Naive thymus-derived CD8-positive, alpha-beta T cell (primary cell): ENCODE results near the gene AIF1. TPM values are rescaled to one million over a fixed set of nuclear protein-coding genes. Genes with fewer than 3 reads are reported as not detected.
A peak's percentile ranks its signal among the peaks of the same experiment; 100 is the strongest.

Experiments
- ATAC-seq, 2 donors: fragments of 150-1000 bp; cut with Tn5 transposase in 1 of 2; sonication (Bioruptor Pico), chemical (Tn5 transposase) in 1 of 2; 1 replicate in 1 of 2; 2 replicates in 1 of 2; pipeline ENCODE4 v1.10.0; 2021; ENCODE audit warnings: mild to moderate bottlenecking in 2 of 2, moderate library complexity in 2 of 2
- POLR2A ChIA-PET: fragments of 350-600 bp; sonication (Branson Sonifier 250); formaldehyde crosslinking; loops from one replicate; lab custom pipeline; 2021; ENCODE audit warnings: antibody characterized with exemption; lab: Charles Lee
- DNase-seq, 10 donors: peaks; one replicate each; pipeline versions ENCODE4 v3.0.0 to v3.0.0-alpha.2; 2020 to 2022
- H3K27ac Mint-ChIP-seq, 10 donors: one replicate each; pipeline ENCODE4 v1.8.0; 2020 to 2022; ENCODE audit warnings: mild to moderate bottlenecking in 10 of 10, mixed read lengths in 10 of 10, moderate library complexity in 4 of 10, inconsistent platforms in 1 of 10
- H3K27me3 Mint-ChIP-seq, 5 donors: one replicate each; pipeline ENCODE4 v1.8.0; 2021 to 2022; ENCODE audit warnings: mixed read lengths in 5 of 5
- H3K36me3 Mint-ChIP-seq, 3 donors: one replicate each; pipeline ENCODE4 v1.8.0; 2020 to 2022; ENCODE audit warnings: mixed read lengths in 3 of 3, mild to moderate bottlenecking in 2 of 3, inconsistent platforms in 1 of 3
- H3K4me1 Mint-ChIP-seq, 4 donors: one replicate each; pipeline ENCODE4 v1.8.0; 2021 to 2022; ENCODE audit warnings: mixed read lengths in 4 of 4
- H3K4me3 Mint-ChIP-seq, 10 donors: one replicate each; pipeline ENCODE4 v1.8.0; 2020 to 2022; ENCODE audit warnings: mild to moderate bottlenecking in 10 of 10, mixed read lengths in 10 of 10, moderate library complexity in 6 of 10, inconsistent platforms in 1 of 10
- H3K9me3 Mint-ChIP-seq, 9 donors: one replicate each; pipeline ENCODE4 v1.8.0; 2020 to 2022; ENCODE audit warnings: mixed read lengths in 9 of 9, mild to moderate bottlenecking in 3 of 9, inconsistent platforms in 1 of 9, moderate library complexity in 1 of 9
- microRNA-seq: library from miRNA; unstranded; fragments of <30 nt; microRNA quantifications from one replicate; pipeline ENCODE4 v1.2.0, GENCODE V29; 2022; ENCODE audit warnings: borderline microRNAs expressed
- polyA plus RNA-seq, 3 donors: library from polyadenylated mRNA; unstranded; fragments of 300-500 nt; fragmentation: Illumina TruSeq; gene quantifications; one replicate each; pipeline ENCODE4 v1.2.3, GENCODE V29; 2021
- total RNA-seq, 8 experiments: library from RNA in 2 of 8; stranded (reverse) in 2 of 8; gene quantifications; one replicate each; pipeline ENCODE4 v1.2.3 and lab custom pipeline; 2021 to 2026

Gene AIF1
- total and polyA plus RNA-seq, 5 experiments from 2014 or later, result 23.0 to 242 (median 145) TPM

DNA sequence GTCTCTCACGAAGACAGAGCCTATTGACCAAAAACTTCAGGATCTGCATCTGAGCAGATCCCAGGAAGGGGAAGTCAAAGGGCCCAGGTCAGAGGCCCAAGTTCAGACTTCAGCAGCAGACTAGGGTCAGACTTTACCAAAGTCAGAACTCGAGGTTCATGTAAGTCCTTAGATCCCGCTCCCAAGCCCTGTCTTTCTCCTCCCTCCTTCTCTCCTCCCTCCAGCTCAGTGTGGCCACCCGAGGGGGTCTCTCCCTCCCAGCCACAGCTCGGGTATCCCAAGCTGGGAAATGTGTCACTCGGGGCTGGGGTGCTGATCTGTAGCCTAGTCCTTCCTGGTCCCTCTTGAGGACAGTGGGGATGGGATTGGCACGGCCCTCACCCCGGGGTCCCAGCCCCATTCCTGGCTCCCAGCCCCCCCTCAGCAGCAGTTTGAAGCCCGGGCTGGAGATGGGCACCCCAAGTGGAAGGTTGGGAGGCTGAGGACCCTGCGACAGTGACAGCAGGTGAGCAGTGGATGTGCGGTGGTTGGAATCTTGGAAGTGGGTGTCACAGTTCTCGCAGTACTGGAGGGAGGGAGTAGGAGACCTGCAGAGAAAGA is 47.2 kb downstream of the AIF1 start:
- DNase-seq, result no peak
- Mint-ChIP-seq H3K27me3 (no peaks in the 10 kb centered on the region), H3K36me3 (peaks cover 0 to 42% (median 3%) of the 10 kb centered on the region in 3 donors), H3K9me3 (no peaks in the 10 kb centered on the region), H3K4me3 (peak overlapping the region; percentile 36 to 95 (median 69)), H3K27ac (peak overlapping the region in 9 of 10 donors; percentile 52 to 92 (median 70)), H3K4me1 (peaks cover 40 to 91% (median 82%) of the 10 kb centered on the region in 4 donors)
- no peak for ATAC-seq
- POLR2A ChIA-PET, result interaction anchor here (0.6 to 7.9 kb wide), 7 partner anchors 9 to 203 kb away, joined by 3 to 223 read pairs (median 3); partner anchors contain the start of genes ABHD16A, APOM and BAG6

DNA sequence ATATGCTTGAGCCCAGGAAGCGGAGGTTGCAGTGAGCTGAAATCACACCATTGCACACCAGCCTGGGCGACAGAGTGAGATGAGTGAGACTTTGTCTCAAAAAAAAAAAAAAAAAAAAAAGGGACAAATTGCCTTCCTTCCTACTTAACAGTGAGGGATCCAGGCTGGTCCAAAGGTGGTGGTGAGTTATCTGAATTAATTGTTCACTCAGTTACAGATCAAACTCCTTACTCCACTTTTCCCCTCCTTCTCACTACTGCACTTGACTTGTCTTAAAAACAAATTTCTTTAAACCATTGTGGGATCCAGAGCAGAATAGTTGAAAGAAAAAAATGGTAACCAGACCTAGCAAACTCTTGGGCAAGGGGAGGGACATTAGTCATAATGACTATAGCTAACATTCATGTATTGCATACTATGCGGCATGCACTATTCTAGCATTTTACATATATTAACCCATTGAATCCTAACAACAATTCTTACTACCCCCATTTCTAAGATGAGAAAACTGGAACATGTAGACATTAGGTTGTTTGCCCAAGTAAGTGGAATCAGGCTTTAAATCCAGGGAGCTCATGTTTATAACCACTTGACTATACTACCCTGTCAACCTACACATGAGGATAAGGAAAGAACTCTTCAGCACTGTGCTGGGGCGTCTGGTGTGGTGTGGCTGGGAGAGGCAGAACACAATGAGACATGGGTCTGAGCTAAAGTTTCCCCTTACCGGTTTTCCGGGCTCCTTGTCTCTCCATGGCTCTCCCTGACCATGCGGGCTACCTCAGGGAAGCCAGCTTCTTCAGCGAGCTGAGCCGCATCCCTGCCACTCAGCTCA is 48.3 kb downstream of the AIF1 start:
- Mint-ChIP-seq H3K36me3 (peaks cover 0 to 45% (median 10%) of the 10 kb centered on the region in 3 donors), H3K27me3 (no peaks in the 10 kb centered on the region), H3K4me1 (peaks cover 35 to 90% (median 81%) of the 10 kb centered on the region in 4 donors), H3K9me3 (no peaks in the 10 kb centered on the region), H3K27ac (peak overlapping the region; percentile 73 to 99 (median 98)), H3K4me3 (peak overlapping the region; percentile 93 to 100 (median 97))
- POLR2A ChIA-PET, result interaction anchor here (0.6 to 7.9 kb wide), 8 partner anchors 10 to 201 kb away, joined by 3 to 223 read pairs (median 4); partner anchors contain the start of genes ABHD16A, APOM, BAG6 and DDX39B
- no peak for ATAC-seq
- DNase-seq, result no peak

DNA sequence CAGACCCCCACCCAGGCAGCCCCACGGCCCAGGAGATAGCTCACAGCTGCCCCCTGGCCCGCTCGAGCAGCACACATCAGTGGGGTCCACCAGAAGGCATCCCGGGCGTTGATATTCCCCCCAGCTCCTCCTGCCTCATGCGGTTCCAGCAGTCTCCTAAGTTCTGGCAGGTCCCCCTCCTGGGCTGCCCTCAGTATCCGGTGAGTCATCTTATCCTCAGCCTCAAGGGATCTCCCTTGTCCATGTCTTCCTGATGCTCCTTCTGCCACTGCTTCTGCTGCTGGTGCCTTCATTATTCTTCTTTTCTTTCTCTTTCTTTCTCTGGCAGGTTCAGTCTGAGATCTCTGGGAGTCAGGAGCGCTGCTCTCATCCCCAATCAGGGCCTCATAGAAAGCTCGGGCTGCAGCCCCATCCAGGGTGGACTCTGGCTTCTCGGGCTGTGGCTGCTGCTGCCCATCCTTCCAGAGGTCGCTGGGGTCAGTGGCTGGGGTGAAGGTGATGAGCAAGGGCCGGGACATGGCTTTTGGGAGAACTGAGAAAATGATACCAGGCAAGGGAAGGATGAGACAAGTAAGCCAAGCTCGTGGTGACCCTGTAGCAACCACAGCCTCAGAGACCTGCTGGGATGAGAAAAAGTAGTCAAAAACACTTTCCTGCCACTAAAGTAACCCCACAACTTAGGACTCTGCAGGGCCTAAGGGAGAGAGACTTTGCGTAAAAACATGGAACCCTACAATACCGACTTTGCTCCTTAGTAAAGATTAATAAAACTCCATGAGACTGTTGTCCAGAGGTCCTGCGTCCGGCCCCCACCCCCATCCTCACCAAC is 49.1 kb downstream of the AIF1 start:
- DNase-seq (no peak), ATAC-seq (no peak)
- no peaks in the 10 kb centered on the region for H3K27me3 Mint-ChIP-seq
- POLR2A ChIA-PET, result interaction anchor here (0.6 to 7.9 kb wide), 27 partner anchors 11 to 1607 kb away, joined by 3 to 223 read pairs (median 3); partner anchors contain the start of genes ABHD16A, APOM, ATF6B and BAG6
- H3K9me3 Mint-ChIP-seq, result no peaks in the 10 kb centered on the region
- H3K27ac Mint-ChIP-seq, result peak overlapping the region; percentile 96 to 99 (median 98)
- H3K36me3 Mint-ChIP-seq, result peaks cover 0 to 49% (median 10%) of the 10 kb centered on the region in 3 donors
- peak overlapping the region; percentile 93 to 100 (median 97) for H3K4me3 Mint-ChIP-seq
- H3K4me1 Mint-ChIP-seq, result peaks cover 30 to 87% (median 77%) of the 10 kb centered on the region in 4 donors

DNA sequence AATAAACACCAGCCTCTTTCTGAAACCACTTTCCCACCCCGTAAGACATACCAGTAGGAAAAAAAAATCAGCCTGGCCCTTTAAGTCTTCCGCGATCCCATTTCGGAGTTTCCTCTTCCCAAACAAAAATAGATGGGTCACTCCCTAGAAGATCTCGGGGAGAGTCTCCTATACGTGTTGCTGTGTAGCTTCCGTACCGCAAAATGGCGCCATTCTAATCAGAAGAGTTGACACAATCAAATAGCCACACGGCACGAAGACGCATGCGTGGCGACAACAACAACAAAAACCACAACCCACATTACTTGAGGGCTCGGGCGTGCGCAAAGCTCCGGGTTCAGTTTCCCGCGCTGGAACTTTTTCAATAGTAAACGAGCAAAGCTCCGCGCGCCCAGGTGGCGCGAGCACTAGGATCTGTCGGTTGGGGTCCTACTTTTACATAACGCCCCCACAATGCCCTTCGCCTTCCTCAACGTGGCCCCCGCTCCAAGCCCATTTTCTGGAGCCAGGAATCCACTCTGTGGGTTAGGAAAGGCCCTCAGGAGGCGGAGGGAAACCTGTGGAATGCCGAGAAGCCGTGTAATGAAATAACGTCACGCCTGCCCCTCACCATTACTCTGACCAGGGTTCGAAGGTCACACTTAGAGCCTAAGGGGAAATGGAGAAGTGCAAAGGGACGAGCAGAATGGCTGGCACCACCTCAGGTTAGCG is 49.9 kb downstream of the AIF1 start, which contains the start of gene GPANK1:
TSS of gene GPANK1 (minus strand) at position 208 of the 711 bp plus-strand sequence. CDS start 519 bp downstream, outside the sequence.
- H3K9me3 Mint-ChIP-seq, result no peaks in the 10 kb centered on the region
- DNase-seq, result peak; percentile 74 to 95 (median 88)
- H3K4me3 Mint-ChIP-seq, result peak within 1 kb of the TSS; percentile 93 to 100 (median 97)
- ATAC-seq, result peak; percentile 41 to 43
- POLR2A ChIA-PET, result interaction anchor here (0.6 to 7.9 kb wide), 24 partner anchors 12 to 1602 kb away, joined by 3 to 223 read pairs (median 4); partner anchors contain the start of genes ABHD16A, APOM, ATF6B and BAG6
- H3K27me3 Mint-ChIP-seq, result no peaks in the 10 kb centered on the region
- H3K4me1 Mint-ChIP-seq, result peaks cover 23 to 80% (median 71%) of the 10 kb centered on the region in 4 donors
- peak within 1 kb of the TSS; percentile 96 to 99 (median 98) for H3K27ac Mint-ChIP-seq
- H3K36me3 Mint-ChIP-seq, result peaks cover 0 to 57% (median 9%) of the 10 kb centered on the region in 3 donors

DNA sequence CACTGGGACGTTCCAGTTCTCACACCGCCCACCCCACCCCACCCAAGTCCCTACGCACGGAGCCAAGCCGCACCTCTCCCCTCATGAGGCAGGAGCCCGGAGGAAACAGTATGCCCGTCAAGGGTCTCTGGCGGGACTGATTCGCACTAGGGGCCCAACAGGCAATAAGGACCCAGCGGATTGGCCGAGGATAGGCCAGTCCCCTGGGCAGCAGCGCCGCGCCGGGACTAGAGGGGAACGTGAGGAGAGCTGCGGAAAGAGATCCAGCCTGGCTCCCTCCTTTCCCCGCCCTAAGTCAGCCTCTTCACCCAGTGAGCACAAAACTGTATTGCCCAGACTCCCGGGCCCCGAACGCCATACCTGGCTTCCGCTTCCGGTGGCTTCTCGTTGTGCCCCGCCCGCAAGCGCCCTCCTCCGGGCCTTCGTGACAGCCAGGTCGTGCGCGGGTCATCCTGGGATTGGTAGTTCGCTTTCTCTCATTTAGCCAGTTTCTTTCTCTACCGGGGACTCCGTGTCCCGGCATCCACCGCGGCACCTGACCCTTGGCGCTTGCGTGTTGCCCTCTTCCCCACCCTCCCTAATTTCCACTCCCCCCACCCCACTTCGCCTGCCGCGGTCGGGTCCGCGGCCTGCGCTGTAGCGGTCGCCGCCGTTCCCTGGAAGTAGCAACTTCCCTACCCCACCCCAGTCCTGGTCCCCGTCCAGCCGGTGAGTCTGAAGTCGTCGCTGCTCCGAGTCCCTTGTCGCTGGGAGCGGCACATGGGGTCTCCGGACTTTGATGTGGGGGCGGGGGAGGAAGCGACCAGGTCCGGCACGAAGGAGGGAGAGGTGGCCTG is 50.7 kb downstream of the AIF1 start, which contains the start of gene CSNK2B:
TSS of gene CSNK2B (plus strand) at position 580 of the 836 bp plus-strand sequence. CDS start 752 bp downstream, outside the sequence.
- Mint-ChIP-seq H3K36me3 (peaks cover 0 to 65% (median 9%) of the 10 kb centered on the region in 3 donors), H3K27me3 (no peaks in the 10 kb centered on the region), H3K9me3 (no peaks in the 10 kb centered on the region), H3K4me1 (peaks cover 21 to 73% (median 67%) of the 10 kb centered on the region in 4 donors), H3K27ac (peak within 1 kb of the TSS; percentile 96 to 99 (median 98)), H3K4me3 (peak within 1 kb of the TSS; percentile 93 to 100 (median 97))
- ATAC-seq, result peak; percentile 85 to 86
- DNase-seq, result peak; percentile 94 to 98 (median 98)
- POLR2A ChIA-PET, result interaction anchor here (0.8 to 7.9 kb wide), 19 partner anchors 13 to 462 kb away, joined by 3 to 223 read pairs (median 4); partner anchors contain the start of genes ABHD16A, APOM, ATF6B and BAG6

DNA sequence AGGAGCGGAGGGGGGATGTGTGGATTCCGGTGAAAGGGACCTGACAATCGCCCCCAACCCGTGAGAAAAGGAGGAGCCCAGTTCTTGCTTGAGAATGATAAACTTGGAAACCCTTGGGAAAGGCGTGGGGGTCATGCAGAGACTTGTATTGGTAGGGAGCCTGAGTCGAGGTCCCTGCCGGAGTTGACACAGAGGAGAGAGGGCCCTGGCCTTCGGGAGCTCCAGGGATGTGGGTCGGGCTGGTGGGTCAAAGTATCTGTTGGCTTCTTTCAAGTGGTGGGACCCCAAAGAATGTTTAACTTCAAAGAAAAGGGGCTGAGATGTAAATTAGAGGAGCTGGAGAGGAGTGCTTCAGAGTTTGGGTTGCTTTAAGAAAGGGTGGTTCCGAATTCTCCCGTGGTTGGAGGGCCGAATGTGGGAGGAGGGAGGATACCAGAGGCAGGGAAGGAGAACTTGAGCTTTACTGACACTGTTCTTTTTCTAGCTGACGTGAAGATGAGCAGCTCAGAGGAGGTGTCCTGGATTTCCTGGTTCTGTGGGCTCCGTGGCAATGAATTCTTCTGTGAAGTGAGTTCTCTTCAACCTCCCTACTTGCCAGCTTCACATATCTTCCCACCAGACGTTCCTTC is 51.4 kb downstream of the AIF1 start:
- ATAC-seq (no peak), DNase-seq (no peak)
- POLR2A ChIA-PET, result interaction anchor here (0.8 to 7.9 kb wide), 8 partner anchors 13 to 168 kb away, joined by 3 to 223 read pairs (median 4); partner anchors contain the start of genes ABHD16A, APOM, BAG6 and DDX39B
- Mint-ChIP-seq H3K9me3 (no peaks in the 10 kb centered on the region), H3K4me1 (peaks cover 19 to 66% (median 60%) of the 10 kb centered on the region in 4 donors), H3K4me3 (peak overlapping the region; percentile 93 to 100 (median 97)), H3K36me3 (peaks cover 0 to 70% (median 9%) of the 10 kb centered on the region in 3 donors), H3K27me3 (no peaks in the 10 kb centered on the region), H3K27ac (peak overlapping the region; percentile 96 to 99 (median 98))

Small RNA genes lying within 50 kb of the gene (microRNA-seq; reads per million reads assigned to microRNA genes)
- gene MIR6832, result not detected

Other genes starting within 250 kb of the AIF1 start
Only the 30 nearest of the 35 such genes appear.
- gene MICB, start 117.1 kb upstream of the AIF1 start, total RNA-seq, result 10 to 100 TPM; 12.3 to 13.8 TPM
- gene MICB, start 117.1 kb upstream of the AIF1 start, polyA plus RNA-seq, result 1 to 10 TPM; 3.3 to 4.7 (median 3.8) TPM
- not detected for gene MCCD1, start 86.3 kb upstream of the AIF1 start, total RNA-seq
- not detected for gene MCCD1, start 86.3 kb upstream of the AIF1 start, polyA plus RNA-seq
- 100 to 1,000 TPM; 679 to 768 TPM for gene DDX39B, start 73.2 kb upstream of the AIF1 start, total RNA-seq
- gene DDX39B, start 73.2 kb upstream of the AIF1 start, polyA plus RNA-seq, result 100 to 1,000 TPM in 1 of 3 donors, 10 to 100 TPM in 2; 53.6 to 104 (median 96.0) TPM
- gene ATP6V1G2, start 68.6 kb upstream of the AIF1 start, total RNA-seq, result 1 to 10 TPM; 7.9 TPM
- under 1 TPM in 2 of 3 donors, not detected in 1; 0.55 to 0.56 TPM for gene ATP6V1G2, start 68.6 kb upstream of the AIF1 start, polyA plus RNA-seq
- 10 to 100 TPM; 14.1 to 15.2 TPM for gene NFKBIL1, start 67.6 kb upstream of the AIF1 start, total RNA-seq
- 10 to 100 TPM in 1 of 3 donors, 1 to 10 TPM in 2; 8.4 to 10.0 (median 8.5) TPM for gene NFKBIL1, start 67.6 kb upstream of the AIF1 start, polyA plus RNA-seq
- 10 to 100 TPM; 14.3 to 16.2 TPM for gene LTA, start 42.9 kb upstream of the AIF1 start, total RNA-seq
- gene LTA, start 42.9 kb upstream of the AIF1 start, polyA plus RNA-seq, result 10 to 100 TPM; 11.0 to 40.1 (median 29.9) TPM
- gene TNF, start 39.7 kb upstream of the AIF1 start, total RNA-seq, result 1 to 10 TPM; 2.1 to 2.3 TPM
- gene TNF, start 39.7 kb upstream of the AIF1 start, polyA plus RNA-seq, result under 1 TPM; 0.11 to 0.53 (median 0.37) TPM
- gene LTB, start 32.8 kb upstream of the AIF1 start, total RNA-seq, result 100 to 1,000 TPM; 450 to 469 TPM
- 1,000 to 10,000 TPM in 2 of 3 donors, 100 to 1,000 TPM in 1; 707 to 1,760 (median 1,173) TPM for gene LTB, start 32.8 kb upstream of the AIF1 start, polyA plus RNA-seq
- gene LST1, start 29.0 kb upstream of the AIF1 start, total RNA-seq, result 10 to 100 TPM; 13.7 to 19.1 TPM
- gene LST1, start 29.0 kb upstream of the AIF1 start, polyA plus RNA-seq, result 10 to 100 TPM; 13.4 to 18.0 (median 15.0) TPM
- 1 to 10 TPM; 8.5 to 8.8 TPM for gene NCR3, start 22.2 kb upstream of the AIF1 start, total RNA-seq
- 10 to 100 TPM; 54.3 to 86.3 (median 76.0) TPM for gene NCR3, start 22.2 kb upstream of the AIF1 start, polyA plus RNA-seq
- 100 to 1,000 TPM; 227 to 230 TPM for gene PRRC2A, start 5.5 kb downstream of the AIF1 start, total RNA-seq
- gene PRRC2A, start 5.5 kb downstream of the AIF1 start, polyA plus RNA-seq, result 1 to 10 TPM; 4.5 to 7.1 (median 5.0) TPM
- gene BAG6, start 37.4 kb downstream of the AIF1 start, total RNA-seq, result 100 to 1,000 TPM; 244 to 258 TPM
- 10 to 100 TPM; 17.7 to 21.5 (median 21.1) TPM for gene BAG6, start 37.4 kb downstream of the AIF1 start, polyA plus RNA-seq
- 1 to 10 TPM; 2.2 to 3.1 TPM for gene APOM, start 40.7 kb downstream of the AIF1 start, total RNA-seq
- 1 to 10 TPM; 5.0 to 8.0 (median 5.5) TPM for gene APOM, start 40.7 kb downstream of the AIF1 start, polyA plus RNA-seq
- 10 to 100 TPM; 24.9 to 26.3 TPM for gene C6orf47, start 45.5 kb downstream of the AIF1 start, total RNA-seq
- 10 to 100 TPM; 17.0 to 36.7 (median 21.3) TPM for gene C6orf47, start 45.5 kb downstream of the AIF1 start, polyA plus RNA-seq
- gene GPANK1, start 49.8 kb downstream of the AIF1 start, total RNA-seq, result 10 to 100 TPM; 26.6 to 27.9 TPM
- 10 to 100 TPM; 20.8 to 22.9 (median 21.2) TPM for gene GPANK1, start 49.8 kb downstream of the AIF1 start, polyA plus RNA-seq
- 100 to 1,000 TPM; 131 to 133 TPM for gene CSNK2B, start 50.8 kb downstream of the AIF1 start, total RNA-seq
- gene CSNK2B, start 50.8 kb downstream of the AIF1 start, polyA plus RNA-seq, result 100 to 1,000 TPM; 214 to 230 (median 217) TPM
- gene LY6G5B, start 54.7 kb downstream of the AIF1 start, total RNA-seq, result 10 to 100 TPM; 44.1 to 48.8 TPM
- gene LY6G5B, start 54.7 kb downstream of the AIF1 start, polyA plus RNA-seq, result under 1 TPM in 1 of 3 donors, not detected in 2; 0.25 TPM
- 1 to 10 TPM; 4.4 to 5.5 TPM for gene LY6G5C, start 65.8 kb downstream of the AIF1 start, total RNA-seq
- gene LY6G5C, start 65.8 kb downstream of the AIF1 start, polyA plus RNA-seq, result 1 to 10 TPM; 4.6 to 7.9 (median 7.6) TPM
- gene ABHD16A, start 88.1 kb downstream of the AIF1 start, total RNA-seq, result 10 to 100 TPM; 58.4 to 59.9 TPM
- 10 to 100 TPM; 26.9 to 35.5 (median 34.1) TPM for gene ABHD16A, start 88.1 kb downstream of the AIF1 start, polyA plus RNA-seq
- not detected for gene LY6G6F, start 91.6 kb downstream of the AIF1 start, total RNA-seq
- not detected for gene LY6G6F, start 91.6 kb downstream of the AIF1 start, polyA plus RNA-seq
- gene LY6G6D, start 100.1 kb downstream of the AIF1 start, total RNA-seq, result not detected
- gene LY6G6D, start 100.1 kb downstream of the AIF1 start, polyA plus RNA-seq, result not detected
- not detected for gene LY6G6C, start 106.5 kb downstream of the AIF1 start, total RNA-seq
- not detected for gene LY6G6C, start 106.5 kb downstream of the AIF1 start, polyA plus RNA-seq
- 1 to 10 TPM; 1.4 to 1.9 TPM for gene MPIG6B, start 108.1 kb downstream of the AIF1 start, total RNA-seq
- 1 to 10 TPM; 1.2 to 4.9 (median 1.3) TPM for gene MPIG6B, start 108.1 kb downstream of the AIF1 start, polyA plus RNA-seq
- 1 to 10 TPM; 3.1 to 5.1 TPM for gene DDAH2, start 114.1 kb downstream of the AIF1 start, total RNA-seq
- gene DDAH2, start 114.1 kb downstream of the AIF1 start, polyA plus RNA-seq, result 10 to 100 TPM in 2 of 3 donors, 1 to 10 TPM in 1; 8.0 to 14.7 (median 10.3) TPM
- gene CLIC1, start 121.3 kb downstream of the AIF1 start, total RNA-seq, result 10 to 100 TPM; 23.7 to 27.1 TPM
- gene CLIC1, start 121.3 kb downstream of the AIF1 start, polyA plus RNA-seq, result 100 to 1,000 TPM in 2 of 3 donors, 10 to 100 TPM in 1; 95.1 to 345 (median 114) TPM
- gene MSH5, start 124.8 kb downstream of the AIF1 start, total RNA-seq, result 1 to 10 TPM; 7.2 to 8.3 TPM
- 1 to 10 TPM in 2 of 3 donors, under 1 TPM in 1; 0.61 to 1.1 (median 1.1) TPM for gene MSH5, start 124.8 kb downstream of the AIF1 start, polyA plus RNA-seq
- 1 to 10 TPM; 1.6 to 2.1 TPM for gene SAPCD1, start 147.4 kb downstream of the AIF1 start, total RNA-seq
- not detected for gene SAPCD1, start 147.4 kb downstream of the AIF1 start, polyA plus RNA-seq
- gene VWA7, start 162.1 kb downstream of the AIF1 start, total RNA-seq, result under 1 TPM; 0.47 to 0.52 TPM
- under 1 TPM in 1 of 3 donors, not detected in 2; 0.34 TPM for gene VWA7, start 162.1 kb downstream of the AIF1 start, polyA plus RNA-seq
- gene VARS1, start 180.5 kb downstream of the AIF1 start, total RNA-seq, result 10 to 100 TPM; 37.6 to 40.3 TPM
- 10 to 100 TPM; 27.5 to 37.8 (median 30.3) TPM for gene VARS1, start 180.5 kb downstream of the AIF1 start, polyA plus RNA-seq
- 10 to 100 TPM; 28.9 to 31.9 TPM for gene LSM2, start 191.7 kb downstream of the AIF1 start, total RNA-seq
- 10 to 100 TPM; 67.1 to 80.3 (median 77.9) TPM for gene LSM2, start 191.7 kb downstream of the AIF1 start, polyA plus RNA-seq